DMS153 treated with DMSO at 0.1 percent for 48 hours (cell line): Measurements from ENCODE around the gene TLE2.
"Not testable (repeated sequence)": the region's sequence is repeated elsewhere in the genome, so short reads cannot be mapped to it uniquely, and the experiment has no call there.

Source experiments
- DNase-seq: peaks from one replicate; lab custom pipeline; 2025; ENCODE audit not compliant: unreplicated experiment; lab: John Stamatoyannopoulos, UW

Gene TLE2

DNA sequence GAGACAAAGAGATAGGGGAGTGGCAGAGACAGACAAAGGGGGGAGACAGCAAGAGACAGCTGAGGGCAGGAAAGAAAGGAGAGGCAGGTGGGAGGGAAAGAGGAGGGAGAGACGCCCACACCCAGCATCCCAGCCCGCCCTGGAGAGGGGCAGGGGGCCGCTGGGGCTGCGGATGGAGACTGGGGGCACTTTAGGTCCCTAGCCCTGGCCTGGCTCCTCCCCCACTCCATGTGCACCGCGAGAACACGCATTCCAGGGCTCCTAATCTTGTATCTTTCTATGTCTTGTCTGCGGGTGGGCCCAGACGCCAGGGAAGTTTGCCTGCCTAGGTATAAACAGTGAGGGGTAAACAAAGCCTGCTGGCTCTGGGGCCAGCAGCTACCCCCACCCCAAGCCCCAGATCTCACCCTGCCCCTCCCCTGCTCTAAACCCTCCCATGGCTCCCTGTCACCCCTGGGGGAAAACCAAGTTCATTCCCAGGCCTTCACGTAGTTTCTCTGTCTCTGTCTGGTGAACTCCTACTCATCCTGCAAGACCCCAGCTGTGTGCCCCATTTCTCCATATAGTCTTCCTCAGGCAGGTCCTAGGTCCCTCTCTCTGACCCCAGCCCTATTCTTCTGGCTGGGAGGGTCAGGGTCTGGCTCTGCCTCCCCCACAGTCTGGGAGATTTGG is 27.5 kb upstream of the TLE2 start:
- DNase-seq = peak; percentile 85

DNA sequence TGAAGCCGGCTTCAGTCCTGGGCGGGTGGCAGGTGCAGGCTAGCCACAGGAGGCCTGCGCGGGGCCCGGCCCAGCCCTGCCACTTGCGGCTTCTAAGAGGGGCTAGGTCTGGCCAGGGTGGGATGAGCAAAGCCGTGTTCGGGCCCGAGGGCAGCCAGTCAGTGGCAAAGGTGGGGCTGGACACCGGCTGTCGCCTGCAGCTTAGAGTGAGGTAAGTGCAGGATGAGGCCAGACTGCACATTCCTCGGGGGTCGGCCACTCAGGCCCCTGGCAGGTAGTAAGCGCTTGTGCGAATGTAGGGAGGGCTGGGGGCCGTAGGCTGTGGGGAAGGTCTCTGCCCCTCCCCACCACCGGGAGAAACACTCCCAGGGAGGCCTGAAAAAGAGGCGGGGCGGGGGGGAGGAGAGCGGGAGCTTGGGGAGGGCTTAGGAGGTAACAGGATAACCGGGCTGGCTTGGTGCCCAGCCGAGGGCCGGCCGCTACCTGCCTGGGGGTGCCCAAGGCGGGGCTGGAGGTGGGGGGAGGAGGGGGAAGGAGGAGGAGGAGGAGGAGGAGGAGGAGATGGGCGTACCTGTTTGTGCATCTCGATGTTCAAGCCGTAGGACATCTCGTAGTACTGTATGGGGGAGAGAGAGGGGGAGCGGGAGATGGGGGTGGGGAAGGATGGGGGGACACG is 26.8 kb upstream of the TLE2 start:
- peak; percentile 85 for DNase-seq

DNA sequence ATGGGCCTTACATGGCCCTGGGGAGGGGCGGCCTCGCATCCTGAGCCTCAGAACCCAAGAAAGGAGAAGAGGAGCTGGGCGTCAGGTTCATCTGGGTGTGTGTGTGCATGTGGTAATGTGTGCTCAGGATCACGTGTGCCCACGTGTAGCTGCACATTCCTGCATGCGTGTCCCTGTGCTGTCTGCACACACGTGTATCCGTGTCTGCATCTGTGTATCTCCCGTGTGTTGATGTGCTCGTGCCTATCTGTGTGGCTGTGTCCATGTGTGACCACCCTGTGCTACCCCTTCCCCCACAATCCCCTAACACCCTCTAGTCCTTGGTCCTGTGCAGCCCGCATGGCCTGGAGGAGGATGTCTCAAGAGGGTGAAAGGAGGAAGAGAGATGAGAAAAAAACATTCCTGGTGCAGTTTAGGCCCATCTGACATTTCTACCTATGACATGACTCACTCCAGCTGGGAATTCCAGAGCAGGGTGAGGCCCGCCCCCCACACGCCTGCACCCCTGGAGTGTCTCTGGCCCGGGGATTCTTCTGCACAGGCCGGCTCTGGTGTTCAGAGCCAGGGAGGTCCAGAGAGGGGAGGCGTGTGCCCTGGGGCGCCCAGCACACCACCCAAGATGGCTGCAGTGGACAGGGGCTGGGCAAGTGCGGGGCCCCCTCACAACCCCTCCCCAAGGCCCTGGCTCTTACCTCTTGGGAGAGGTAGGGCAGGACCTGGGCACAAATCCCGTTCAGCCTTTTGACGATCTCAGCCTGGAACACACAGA is 26.1 kb upstream of the TLE2 start:
- no peak for DNase-seq

DNA sequence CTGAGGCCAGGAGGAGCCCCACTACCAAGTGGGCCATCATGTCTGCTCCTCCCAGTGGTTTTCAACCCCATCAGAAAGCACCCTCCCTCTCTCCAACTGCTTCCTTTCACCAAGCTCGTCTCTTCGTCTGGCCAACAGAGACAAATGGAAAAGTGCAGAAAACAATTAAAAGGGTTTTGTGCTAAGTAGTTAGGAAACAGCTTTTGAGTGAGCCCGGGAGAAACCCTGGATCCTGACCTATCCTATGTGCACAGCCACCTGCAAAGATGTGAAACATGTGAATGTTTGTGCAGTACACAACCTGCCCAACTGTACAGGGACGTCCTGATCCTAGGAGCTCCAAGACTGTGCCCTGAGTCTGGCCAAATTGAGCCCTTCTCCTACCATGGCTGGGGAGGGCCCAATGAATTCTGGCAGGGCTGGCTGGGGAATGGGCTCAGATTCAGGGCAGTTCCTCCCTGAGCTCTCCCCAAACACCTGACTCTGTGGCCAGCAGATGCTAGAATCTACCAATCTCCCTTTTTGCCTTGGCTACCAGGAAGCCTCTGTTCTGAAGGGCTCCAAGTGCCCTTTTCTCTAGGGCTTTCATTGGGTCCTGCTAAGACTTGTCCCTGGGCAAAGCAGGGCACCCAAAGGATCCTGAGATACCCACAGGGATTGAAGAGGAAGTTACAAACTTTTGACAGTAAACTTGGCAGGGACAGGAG is 25.3 kb upstream of the TLE2 start:
- DNase-seq = no peak

- no peak for DNase-seq
Measured at GRCh38 chr19:3053780-3054179, 24.7 kb upstream of the TLE2 start.

DNA sequence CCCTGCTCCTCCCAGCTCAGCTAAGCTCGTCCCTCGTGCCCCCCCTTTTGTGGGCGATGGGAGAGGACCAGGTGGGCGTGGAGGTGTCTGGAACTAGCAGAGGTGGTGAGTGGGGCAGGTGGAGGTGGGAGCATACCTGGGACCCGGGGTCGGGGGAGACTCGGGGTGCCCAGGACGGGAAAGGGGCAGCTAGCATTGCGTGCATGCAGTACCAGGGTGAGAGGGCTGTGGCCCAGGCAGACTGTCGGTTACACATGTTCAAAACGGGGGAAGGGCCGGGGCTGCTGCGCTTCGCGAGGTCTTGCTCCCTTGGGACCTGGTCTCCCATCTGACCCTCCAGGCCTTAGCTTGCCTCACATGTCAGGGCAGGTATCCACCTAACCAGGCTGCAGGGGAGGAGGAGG is 24.1 kb upstream of the TLE2 start:
- no peak for DNase-seq

- DNase-seq = not testable (repeated sequence)
Measured at GRCh38 chr19:3050016-3050415, 20.9 kb upstream of the TLE2 start.

DNA sequence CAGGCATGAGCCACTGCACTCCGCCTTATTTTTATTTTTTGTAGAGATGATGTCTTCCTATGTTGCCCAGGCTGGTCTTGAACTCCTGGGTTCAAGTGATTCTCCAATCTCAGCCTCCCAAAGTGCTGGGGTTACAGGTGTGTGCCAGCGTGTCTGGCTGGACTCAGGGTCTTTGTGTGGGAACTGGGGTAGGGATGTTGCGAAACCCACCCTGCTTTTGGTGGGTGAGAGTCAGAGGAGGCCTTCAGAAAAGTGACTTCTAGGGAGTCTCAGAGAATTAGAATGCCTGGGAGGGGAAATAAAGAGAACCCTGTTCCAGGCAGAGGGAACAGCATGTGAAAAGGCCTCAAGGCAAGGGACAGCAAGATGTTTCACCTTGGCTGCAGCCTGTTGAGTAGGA is 20.0 kb upstream of the TLE2 start:
- no peak for DNase-seq

DNA sequence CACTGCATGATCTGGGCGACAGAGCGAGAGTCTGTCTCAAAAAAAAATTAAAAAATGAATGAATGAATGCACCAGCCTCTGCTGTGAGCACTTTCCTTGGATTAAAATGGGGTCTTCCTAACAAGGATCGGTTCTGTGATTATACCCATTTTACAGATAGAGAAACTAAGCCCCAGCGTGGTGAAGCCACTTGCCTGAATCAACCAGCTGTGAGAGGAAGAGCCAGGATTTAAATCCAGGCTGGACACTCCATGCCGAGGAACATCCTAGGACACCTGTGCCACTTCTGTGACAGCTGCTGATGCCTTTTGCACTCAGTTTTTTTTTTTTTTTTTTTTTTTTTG is 19.1 kb upstream of the TLE2 start:
- DNase-seq = no peak

DNA sequence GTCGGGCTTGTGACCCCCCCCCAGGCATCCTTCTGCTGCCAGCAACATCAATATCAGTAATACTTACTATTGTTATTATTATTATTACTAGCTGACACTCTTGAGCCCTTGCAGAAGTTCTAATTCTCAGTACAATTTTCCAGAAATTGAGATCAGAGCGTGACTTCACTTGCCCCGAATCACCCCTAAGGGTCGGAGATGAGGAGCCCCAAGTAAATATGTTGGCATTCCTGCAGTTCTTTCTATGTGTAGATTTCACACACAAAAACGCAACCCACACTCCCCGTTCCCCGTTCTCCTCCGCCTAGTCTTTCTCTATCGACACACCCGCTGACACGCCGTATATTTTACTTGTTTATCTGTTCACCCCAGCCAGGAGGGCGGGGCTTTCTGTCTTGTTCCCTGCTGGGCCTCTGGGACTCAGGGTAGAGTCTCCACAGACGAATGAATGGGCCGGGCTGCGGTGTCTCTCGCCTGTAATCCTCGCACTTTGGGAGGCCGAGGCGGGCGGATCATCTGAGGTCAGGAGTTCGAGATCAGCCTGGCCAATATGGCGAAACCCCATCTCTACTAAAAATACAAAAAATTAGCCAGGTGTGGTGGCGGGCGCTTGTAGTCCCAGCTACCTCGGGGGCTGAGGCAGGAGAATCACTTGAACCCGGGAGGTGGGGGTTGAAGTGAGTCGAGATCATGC is 18.6 kb upstream of the TLE2 start:
- peak; percentile 68 for DNase-seq

- peak; percentile 73 for DNase-seq
Measured at GRCh38 chr19:3046698-3047495, 17.8 kb upstream of the TLE2 start.

DNA sequence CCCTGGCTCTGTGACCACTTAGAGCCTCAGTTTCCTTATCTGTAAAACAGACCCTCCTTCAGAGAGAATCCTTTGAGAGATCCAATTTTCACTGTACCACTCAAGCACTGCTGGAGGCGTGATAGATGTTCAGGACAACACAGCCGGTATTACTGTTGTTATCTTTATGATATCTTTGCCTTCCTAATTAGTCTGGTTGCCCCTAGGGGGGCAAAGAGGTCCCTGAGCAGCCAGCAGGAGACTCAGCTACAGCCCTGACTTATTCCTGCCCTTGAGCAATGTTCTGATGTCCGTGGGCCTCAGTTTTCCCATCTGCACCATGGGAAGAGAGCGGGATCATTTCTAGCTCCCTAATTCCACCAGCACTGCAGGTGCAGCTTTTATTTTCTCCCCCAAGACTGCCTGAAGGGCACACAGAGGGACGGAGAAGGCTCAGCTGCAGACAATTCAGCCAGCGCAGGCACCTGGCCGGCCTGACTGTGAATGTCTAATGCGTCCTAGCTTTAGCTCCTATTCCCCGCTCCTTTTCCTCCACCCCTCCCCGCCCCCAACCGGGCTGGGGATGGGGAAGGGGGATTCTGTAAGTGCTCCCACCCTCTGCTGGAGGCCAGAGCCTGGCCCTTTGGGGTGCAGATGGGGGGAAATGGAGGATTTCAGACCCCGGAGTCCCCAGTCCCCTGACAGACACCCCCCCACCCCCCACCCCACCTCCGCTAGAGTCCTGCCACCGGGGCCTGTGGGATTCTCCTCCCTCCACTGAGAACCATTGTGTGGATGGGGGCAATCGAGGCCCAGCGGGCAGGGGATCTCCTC is 17.0 kb upstream of the TLE2 start:
- DNase-seq = peak; percentile 21

DNA sequence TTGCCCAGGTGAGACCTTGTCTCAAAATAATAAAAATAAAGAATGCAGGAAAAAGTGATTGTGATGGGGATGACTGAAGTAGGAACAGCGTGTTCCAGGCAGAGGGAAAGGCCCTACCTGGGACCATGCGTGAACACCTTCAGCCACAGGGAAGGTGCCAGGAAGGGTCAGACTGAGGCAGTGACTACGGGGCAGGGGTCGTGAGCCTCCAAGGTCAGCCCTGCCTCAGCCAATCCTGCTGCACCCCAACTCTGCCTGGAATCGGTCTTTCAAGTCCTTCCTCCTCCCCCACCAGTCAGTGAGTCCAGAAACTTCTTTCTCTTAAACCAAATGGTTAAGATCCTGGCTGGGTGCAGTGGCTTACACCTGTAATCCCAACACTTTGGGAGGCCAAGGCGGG is 16.1 kb upstream of the TLE2 start:
- no peak for DNase-seq

DNA sequence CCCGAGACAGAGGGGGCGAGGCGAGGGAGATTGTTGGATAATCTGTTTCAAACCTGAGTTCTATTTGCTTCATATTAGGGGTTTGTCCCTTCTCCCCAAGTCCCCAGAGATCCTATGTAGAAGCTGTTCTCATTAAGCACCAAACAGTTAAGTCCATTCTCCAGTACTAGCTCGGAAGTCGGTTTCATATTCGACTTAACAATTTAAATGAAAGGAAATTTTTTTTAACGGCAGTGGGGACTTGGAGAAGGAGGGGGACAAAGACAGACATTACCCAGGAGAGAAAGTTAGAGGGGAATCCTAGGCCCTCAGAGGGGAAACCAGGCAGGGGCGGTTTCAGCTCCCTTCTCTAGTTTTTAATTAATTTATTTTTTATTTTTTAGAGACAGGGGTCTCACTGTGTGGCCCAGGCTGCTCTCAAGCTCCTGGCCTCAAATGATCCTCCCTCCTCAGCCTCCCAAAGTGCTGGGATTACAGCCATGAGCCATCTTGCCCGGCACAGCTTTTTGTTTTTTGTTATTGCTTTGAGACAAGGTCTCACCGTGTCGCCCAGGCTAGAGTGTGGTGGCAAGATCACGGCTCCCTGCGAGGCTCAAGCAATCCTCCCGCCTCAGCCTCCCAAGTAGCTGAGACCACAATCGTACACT is 13.7 kb upstream of the TLE2 start:
- DNase-seq = no peak

- DNase-seq = no peak
Measured at GRCh38 chr19:3041761-3042620, 12.9 kb upstream of the TLE2 start.

GRCh38 chr19:3041327-3041726 is 12.2 kb upstream of the TLE2 start:
- DNase-seq = no peak

DNA sequence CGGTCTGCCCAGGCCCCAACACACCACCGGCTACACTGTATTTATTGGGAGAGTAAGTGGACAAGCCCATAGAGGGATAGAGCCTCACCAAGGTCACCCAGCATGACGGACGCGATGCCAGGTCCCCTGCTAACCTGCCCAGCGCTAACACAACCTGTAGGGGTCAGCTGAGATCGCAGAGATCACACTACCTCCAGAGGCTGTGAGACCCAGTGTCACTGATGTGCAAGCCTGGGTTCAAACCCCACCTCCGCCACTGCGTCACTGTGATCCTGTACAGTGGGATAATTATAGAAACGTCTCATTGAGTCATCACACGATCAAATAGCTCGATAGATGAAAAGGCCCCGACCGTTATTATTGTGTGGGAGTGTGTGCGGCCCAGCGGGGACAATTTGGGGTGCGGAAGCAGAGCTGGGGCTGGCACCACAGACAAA is 10.6 kb upstream of the TLE2 start:
- DNase-seq = no peak

GRCh38 chr19:3039125-3039524 is 10.0 kb upstream of the TLE2 start:
- no peak for DNase-seq
